Body of pancreas (tissue), 4 donors: ENCODE measurements around the gene PANX3.

ENCODE experiments used
- POLR2A ChIP-seq, 3 donors: fragments of 450-650 bp; IDR thresholded peaks; one replicate each; pipeline ENCODE4 v1.6.1; 2016; ENCODE audit warnings: antibody characterized with exemption in 3 of 3, mild to moderate bottlenecking in 2 of 3
- TF ChIP-seq, protein P1 (sequence below), 7 experiments: fragments of 450-650 bp in 4 of 7; fragments of 200-600 bp in 3 of 7; sonication (generic) in 3 of 7; IDR thresholded peaks; one replicate each; pipeline ENCODE4 v1.5.1; 2016 to 2019; ENCODE audit warnings: antibody characterized with exemption in 7 of 7

DNA sequence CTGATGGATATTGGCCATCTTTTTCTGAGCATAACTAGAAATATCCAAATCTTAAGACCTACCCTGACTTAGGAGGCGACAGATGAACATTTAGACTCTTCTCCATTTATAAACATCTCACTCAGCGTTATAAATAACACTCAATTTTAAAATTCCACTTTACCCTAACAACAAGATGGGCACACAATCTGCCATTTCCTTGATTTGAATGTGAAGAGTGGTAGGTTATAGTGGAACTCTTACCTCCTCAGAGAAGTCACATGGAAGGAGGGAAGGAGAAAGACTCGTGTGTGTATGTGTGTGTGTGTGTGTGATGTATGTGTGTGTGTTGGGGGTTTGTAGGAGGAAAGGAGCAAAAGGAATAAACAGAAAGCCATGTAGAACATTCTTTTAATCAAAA lies 47.3 kb downstream of the PANX3 start:
- no peak for TF ChIP-seq POLR2A (IDR thresholded peaks at IDR 0.05)
- TF ChIP-seq, protein P1, sequence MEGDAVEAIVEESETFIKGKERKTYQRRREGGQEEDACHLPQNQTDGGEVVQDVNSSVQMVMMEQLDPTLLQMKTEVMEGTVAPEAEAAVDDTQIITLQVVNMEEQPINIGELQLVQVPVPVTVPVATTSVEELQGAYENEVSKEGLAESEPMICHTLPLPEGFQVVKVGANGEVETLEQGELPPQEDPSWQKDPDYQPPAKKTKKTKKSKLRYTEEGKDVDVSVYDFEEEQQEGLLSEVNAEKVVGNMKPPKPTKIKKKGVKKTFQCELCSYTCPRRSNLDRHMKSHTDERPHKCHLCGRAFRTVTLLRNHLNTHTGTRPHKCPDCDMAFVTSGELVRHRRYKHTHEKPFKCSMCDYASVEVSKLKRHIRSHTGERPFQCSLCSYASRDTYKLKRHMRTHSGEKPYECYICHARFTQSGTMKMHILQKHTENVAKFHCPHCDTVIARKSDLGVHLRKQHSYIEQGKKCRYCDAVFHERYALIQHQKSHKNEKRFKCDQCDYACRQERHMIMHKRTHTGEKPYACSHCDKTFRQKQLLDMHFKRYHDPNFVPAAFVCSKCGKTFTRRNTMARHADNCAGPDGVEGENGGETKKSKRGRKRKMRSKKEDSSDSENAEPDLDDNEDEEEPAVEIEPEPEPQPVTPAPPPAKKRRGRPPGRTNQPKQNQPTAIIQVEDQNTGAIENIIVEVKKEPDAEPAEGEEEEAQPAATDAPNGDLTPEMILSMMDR (IDR thresholded peaks at IDR 0.05), result no peak
